GM23338 (cell line): ENCODE measurements around the gene PACSIN3. TPM values are rescaled to one million over a fixed set of nuclear protein-coding genes. Genes with fewer than 3 reads are reported as not detected.

Experiments
- ATAC-seq: fragments of 200-7000 bp; cut with Tn5 transposase; 3 replicates; pipeline ENCODE4 v1.9.1; 2020
- DNase-seq: peaks from one replicate; pipeline ENCODE4 v3.0.0-alpha.2; 2015; ENCODE audit warnings: low spot score
- H2AFZ ChIP-seq: fragments of 200-600 bp; sonication (generic); 2 replicates; pipeline ENCODE4 v1.8.0; 2016; ENCODE audit warnings: antibody characterized with exemption, mild to moderate bottlenecking, moderate library complexity
- H3F3A ChIP-seq: fragments of 200-600 bp; sonication (generic); replicated peaks from 2 replicates; pipeline ENCODE4 v1.8.0; 2017; ENCODE audit warnings: antibody characterized with exemption, mixed run types, low read depth
- H3K27ac ChIP-seq: fragments of 200-600 bp; sonication (generic); 2 replicates; pipeline ENCODE4 v1.6.1; 2016; ENCODE audit warnings: low read depth
- H3K27me3 ChIP-seq: fragments of 200-600 bp; sonication (generic); 2 replicates; pipeline ENCODE4 v1.8.0; 2016; ENCODE audit warnings: mild to moderate bottlenecking, mixed run types, moderate library complexity; ENCODE audit not compliant: insufficient read depth
- H3K36me3 ChIP-seq: fragments of 200-600 bp; sonication (generic); 2 replicates; pipeline ENCODE4 v1.8.0; 2016; ENCODE audit warnings: mild to moderate bottlenecking; ENCODE audit not compliant: insufficient read depth
- H3K4me1 ChIP-seq: fragments of 200-600 bp; sonication (generic); 2 replicates; pipeline ENCODE4 v1.8.0; 2016; ENCODE audit warnings: mild to moderate bottlenecking, moderate library complexity; ENCODE audit not compliant: insufficient read depth
- H3K4me2 ChIP-seq: fragments of 200-600 bp; sonication (generic); 2 replicates; pipeline ENCODE4 v1.7.1; 2017; ENCODE audit warnings: mixed run types
- H3K4me3 ChIP-seq: fragments of 200-600 bp; sonication (generic); 2 replicates; pipeline ENCODE4 v1.6.1; 2016; ENCODE audit warnings: mixed run types
- H3K79me2 ChIP-seq: fragments of 200-600 bp; sonication (generic); replicated peaks from 2 replicates; pipeline ENCODE4 v1.8.0; 2017; ENCODE audit warnings: mild to moderate bottlenecking; ENCODE audit not compliant: insufficient read depth
- H3K9me2 ChIP-seq: fragments of 200-600 bp; sonication (generic); 2 replicates; pipeline ENCODE4 v1.8.0; 2017; ENCODE audit not compliant: insufficient read depth
- H4K20me1 ChIP-seq: fragments of 200-600 bp; sonication (generic); replicated peaks from 2 replicates; pipeline ENCODE4 v1.8.0; 2017; ENCODE audit warnings: mild to moderate bottlenecking; ENCODE audit not compliant: insufficient read depth
- H3K27ac Mint-ChIP-seq: 2 replicates; pipeline ENCODE4 v1.8.0; 2020; ENCODE audit warnings: inconsistent platforms, mild to moderate bottlenecking, moderate library complexity, mixed read lengths
- H3K27me3 Mint-ChIP-seq: 3 replicates; pipeline ENCODE4 v1.8.0; 2022; ENCODE audit warnings: low read depth, mild to moderate bottlenecking, moderate library complexity, mixed read lengths, inconsistent platforms; ENCODE audit not compliant: insufficient read depth, poor library complexity
- H3K36me3 Mint-ChIP-seq: 3 replicates; pipeline ENCODE4 v1.8.0; 2021; ENCODE audit warnings: low read depth, mild to moderate bottlenecking, inconsistent platforms, moderate library complexity, mixed read lengths
- H3K4me1 Mint-ChIP-seq: 3 replicates; pipeline ENCODE4 v1.8.0; 2020; ENCODE audit warnings: mild to moderate bottlenecking, inconsistent platforms, mixed read lengths
- H3K4me3 Mint-ChIP-seq: 3 replicates; pipeline ENCODE4 v1.8.0; 2021; ENCODE audit warnings: moderate library complexity, mild to moderate bottlenecking, inconsistent platforms, mixed read lengths
- H3K9me3 Mint-ChIP-seq: 3 replicates; pipeline ENCODE4 v1.8.0; 2020; ENCODE audit warnings: moderate library complexity, mild to moderate bottlenecking, inconsistent platforms, mixed read lengths
- CREB1 ChIP-seq: fragments of 250-450 bp; sonication (Bioruptor Pico); IDR thresholded peaks from 2 replicates; pipeline ENCODE4 v1.5.0; 2020; ENCODE audit warnings: low read depth, mild to moderate bottlenecking, moderate library complexity
- EZH2 ChIP-seq: fragments of 200-600 bp; sonication (generic); IDR thresholded peaks from one replicate; pipeline ENCODE4 v1.8.0; 2017; ENCODE audit warnings: antibody characterized with exemption, mild to moderate bottlenecking, low read depth; ENCODE audit not compliant: unreplicated experiment
- EZH2phosphoT487 ChIP-seq: fragments of 200-600 bp; sonication (generic); IDR thresholded peaks from one replicate; pipeline ENCODE4 v1.8.1; 2018; ENCODE audit warnings: antibody characterized with exemption; ENCODE audit not compliant: unreplicated experiment
- JUNB ChIP-seq: IDR thresholded peaks from one replicate; pipeline ENCODE4 v1.6.1; 2016; ENCODE audit warnings: antibody characterized with exemption; ENCODE audit not compliant: unreplicated experiment
- NANOG ChIP-seq: IDR thresholded peaks from 2 replicates; pipeline ENCODE4 v1.6.1; 2016; ENCODE audit warnings: antibody characterized with exemption, borderline replicate concordance
- POLR2AphosphoS5 ChIP-seq: IDR thresholded peaks from 2 replicates; pipeline ENCODE4 v1.6.1; 2016; ENCODE audit warnings: antibody characterized with exemption, low read depth
- STAT1 ChIP-seq: IDR thresholded peaks from one replicate; pipeline ENCODE4 v1.6.1; 2016; ENCODE audit warnings: antibody characterized with exemption; ENCODE audit not compliant: unreplicated experiment
- ZNF114 ChIP-seq: fragments of 250-450 bp; sonication (Bioruptor Pico); IDR thresholded peaks from 2 replicates; pipeline ENCODE4 v1.5.0; 2020; ENCODE audit warnings: mild to moderate bottlenecking, moderate library complexity
- ZNF331 ChIP-seq: fragments of 250-450 bp; sonication (Bioruptor Pico); IDR thresholded peaks from 2 replicates; pipeline ENCODE4 v1.5.0; 2020; ENCODE audit warnings: low read depth, mild to moderate bottlenecking, moderate library complexity
- polyA plus RNA-seq: library from polyadenylated mRNA; unstranded; fragments of >200 nt; fragmentation: Nextera tagmentation; extraction: Ambion mirVana; gene quantifications from 2 replicates; pipeline ENCODE4 v1.2.1, GENCODE V29; 2016
- total RNA-seq: library from RNA; depleted of rRNA; stranded (reverse); fragments of >200 nt; shearing (Covaris generic); gene quantifications from 2 replicates; pipeline ENCODE4 v1.2.3, GENCODE V29; 2014
- TF ChIP-seq, protein P1 (sequence below): IDR thresholded peaks from one replicate; pipeline ENCODE4 v1.6.1; 2018; ENCODE audit warnings: antibody characterized with exemption; ENCODE audit not compliant: unreplicated experiment
- TF ChIP-seq, protein P2 (sequence below): IDR thresholded peaks from 2 replicates; pipeline ENCODE4 v1.6.1; 2016; ENCODE audit warnings: antibody characterized with exemption
- TF ChIP-seq, protein P3 (sequence below): fragments of 250-450 bp; sonication (Bioruptor Pico); IDR thresholded peaks from 2 replicates; pipeline ENCODE4 v1.5.0; 2020; ENCODE audit warnings: mild to moderate bottlenecking, moderate library complexity
- TF ChIP-seq, protein P4 (sequence below), 2 experiments: fragments of 200-600 bp in 1 of 2; sonication (generic) in 1 of 2; conservative IDR thresholded peaks; 2 replicates each; pipeline versions ENCODE4 v1.5.1 to v1.6.1; 2016 to 2017; ENCODE audit warnings: antibody characterized with exemption in 2 of 2, low read depth in 2 of 2, mild to moderate bottlenecking in 2 of 2, moderate library complexity in 1 of 2

PACSIN3 gene
- total and polyA plus RNA-seq, 2 experiments from 2014 or later, result 39.6 to 72.1 TPM

DNA sequence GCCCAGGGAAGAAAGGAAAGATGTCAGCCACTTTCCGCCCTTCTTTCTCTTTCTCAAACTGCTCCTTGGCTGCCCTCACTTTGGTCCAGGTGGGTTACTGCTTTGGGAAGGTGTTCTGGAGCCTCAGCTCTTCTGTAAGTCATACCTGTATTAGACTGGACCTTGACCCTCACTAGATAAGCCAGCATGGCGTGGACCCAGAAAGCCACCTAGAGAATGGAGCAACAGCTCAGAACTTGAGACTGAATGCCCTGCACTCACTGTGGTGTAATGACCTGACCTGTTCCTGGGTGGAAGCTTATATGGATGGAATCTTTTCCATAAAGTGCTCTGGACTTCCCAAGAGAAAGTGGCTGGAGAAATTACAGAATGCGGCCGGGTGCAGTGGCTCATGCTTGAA lies 46.8 kb upstream of the PACSIN3 start:
- Histone ChIP-seq H2AFZ (no peak overlapping the region), H3K4me3 (no peak overlapping the region), H3K27ac (peak overlapping the region; percentile 59; the same call in 1 of the 2 replicates), H3K36me3 (peaks cover 12% of the 10 kb centered on the region), H3K27me3 (no peaks in the 10 kb centered on the region), H3K9me2 (no peaks in the 10 kb centered on the region), H4K20me1 (no peaks in the 10 kb centered on the region; the same call in 1 of the 2 replicates), H3K4me1 (no peaks in the 10 kb centered on the region), H3F3A (peaks cover 7% of the 10 kb centered on the region; the same call in 1 of the 2 replicates), H3K79me2 (0 out of 2 replicates have a peak, but pooled peaks cover 1% of the 10 kb centered on the region), H3K4me2 (no peak overlapping the region)
- no peak overlapping the region for H3K4me3 Mint-ChIP-seq
- no peaks in the 10 kb centered on the region for H3K9me3 Mint-ChIP-seq
- no peak overlapping the region for H3K27ac Mint-ChIP-seq
- TF ChIP-seq, protein P1, sequence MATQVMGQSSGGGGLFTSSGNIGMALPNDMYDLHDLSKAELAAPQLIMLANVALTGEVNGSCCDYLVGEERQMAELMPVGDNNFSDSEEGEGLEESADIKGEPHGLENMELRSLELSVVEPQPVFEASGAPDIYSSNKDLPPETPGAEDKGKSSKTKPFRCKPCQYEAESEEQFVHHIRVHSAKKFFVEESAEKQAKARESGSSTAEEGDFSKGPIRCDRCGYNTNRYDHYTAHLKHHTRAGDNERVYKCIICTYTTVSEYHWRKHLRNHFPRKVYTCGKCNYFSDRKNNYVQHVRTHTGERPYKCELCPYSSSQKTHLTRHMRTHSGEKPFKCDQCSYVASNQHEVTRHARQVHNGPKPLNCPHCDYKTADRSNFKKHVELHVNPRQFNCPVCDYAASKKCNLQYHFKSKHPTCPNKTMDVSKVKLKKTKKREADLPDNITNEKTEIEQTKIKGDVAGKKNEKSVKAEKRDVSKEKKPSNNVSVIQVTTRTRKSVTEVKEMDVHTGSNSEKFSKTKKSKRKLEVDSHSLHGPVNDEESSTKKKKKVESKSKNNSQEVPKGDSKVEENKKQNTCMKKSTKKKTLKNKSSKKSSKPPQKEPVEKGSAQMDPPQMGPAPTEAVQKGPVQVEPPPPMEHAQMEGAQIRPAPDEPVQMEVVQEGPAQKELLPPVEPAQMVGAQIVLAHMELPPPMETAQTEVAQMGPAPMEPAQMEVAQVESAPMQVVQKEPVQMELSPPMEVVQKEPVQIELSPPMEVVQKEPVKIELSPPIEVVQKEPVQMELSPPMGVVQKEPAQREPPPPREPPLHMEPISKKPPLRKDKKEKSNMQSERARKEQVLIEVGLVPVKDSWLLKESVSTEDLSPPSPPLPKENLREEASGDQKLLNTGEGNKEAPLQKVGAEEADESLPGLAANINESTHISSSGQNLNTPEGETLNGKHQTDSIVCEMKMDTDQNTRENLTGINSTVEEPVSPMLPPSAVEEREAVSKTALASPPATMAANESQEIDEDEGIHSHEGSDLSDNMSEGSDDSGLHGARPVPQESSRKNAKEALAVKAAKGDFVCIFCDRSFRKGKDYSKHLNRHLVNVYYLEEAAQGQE, result no peak
- no peak for TF ChIP-seq CREB1 (CRISPR knock-in tag)
- TF ChIP-seq ZNF114 (CRISPR knock-in tag), result no peak
- TF ChIP-seq, protein P2, sequence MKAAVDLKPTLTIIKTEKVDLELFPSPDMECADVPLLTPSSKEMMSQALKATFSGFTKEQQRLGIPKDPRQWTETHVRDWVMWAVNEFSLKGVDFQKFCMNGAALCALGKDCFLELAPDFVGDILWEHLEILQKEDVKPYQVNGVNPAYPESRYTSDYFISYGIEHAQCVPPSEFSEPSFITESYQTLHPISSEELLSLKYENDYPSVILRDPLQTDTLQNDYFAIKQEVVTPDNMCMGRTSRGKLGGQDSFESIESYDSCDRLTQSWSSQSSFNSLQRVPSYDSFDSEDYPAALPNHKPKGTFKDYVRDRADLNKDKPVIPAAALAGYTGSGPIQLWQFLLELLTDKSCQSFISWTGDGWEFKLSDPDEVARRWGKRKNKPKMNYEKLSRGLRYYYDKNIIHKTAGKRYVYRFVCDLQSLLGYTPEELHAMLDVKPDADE, result no peak
- TF ChIP-seq POLR2AphosphoS5, result no peak
- no peak for TF ChIP-seq EZH2
- TF ChIP-seq, protein P3, sequence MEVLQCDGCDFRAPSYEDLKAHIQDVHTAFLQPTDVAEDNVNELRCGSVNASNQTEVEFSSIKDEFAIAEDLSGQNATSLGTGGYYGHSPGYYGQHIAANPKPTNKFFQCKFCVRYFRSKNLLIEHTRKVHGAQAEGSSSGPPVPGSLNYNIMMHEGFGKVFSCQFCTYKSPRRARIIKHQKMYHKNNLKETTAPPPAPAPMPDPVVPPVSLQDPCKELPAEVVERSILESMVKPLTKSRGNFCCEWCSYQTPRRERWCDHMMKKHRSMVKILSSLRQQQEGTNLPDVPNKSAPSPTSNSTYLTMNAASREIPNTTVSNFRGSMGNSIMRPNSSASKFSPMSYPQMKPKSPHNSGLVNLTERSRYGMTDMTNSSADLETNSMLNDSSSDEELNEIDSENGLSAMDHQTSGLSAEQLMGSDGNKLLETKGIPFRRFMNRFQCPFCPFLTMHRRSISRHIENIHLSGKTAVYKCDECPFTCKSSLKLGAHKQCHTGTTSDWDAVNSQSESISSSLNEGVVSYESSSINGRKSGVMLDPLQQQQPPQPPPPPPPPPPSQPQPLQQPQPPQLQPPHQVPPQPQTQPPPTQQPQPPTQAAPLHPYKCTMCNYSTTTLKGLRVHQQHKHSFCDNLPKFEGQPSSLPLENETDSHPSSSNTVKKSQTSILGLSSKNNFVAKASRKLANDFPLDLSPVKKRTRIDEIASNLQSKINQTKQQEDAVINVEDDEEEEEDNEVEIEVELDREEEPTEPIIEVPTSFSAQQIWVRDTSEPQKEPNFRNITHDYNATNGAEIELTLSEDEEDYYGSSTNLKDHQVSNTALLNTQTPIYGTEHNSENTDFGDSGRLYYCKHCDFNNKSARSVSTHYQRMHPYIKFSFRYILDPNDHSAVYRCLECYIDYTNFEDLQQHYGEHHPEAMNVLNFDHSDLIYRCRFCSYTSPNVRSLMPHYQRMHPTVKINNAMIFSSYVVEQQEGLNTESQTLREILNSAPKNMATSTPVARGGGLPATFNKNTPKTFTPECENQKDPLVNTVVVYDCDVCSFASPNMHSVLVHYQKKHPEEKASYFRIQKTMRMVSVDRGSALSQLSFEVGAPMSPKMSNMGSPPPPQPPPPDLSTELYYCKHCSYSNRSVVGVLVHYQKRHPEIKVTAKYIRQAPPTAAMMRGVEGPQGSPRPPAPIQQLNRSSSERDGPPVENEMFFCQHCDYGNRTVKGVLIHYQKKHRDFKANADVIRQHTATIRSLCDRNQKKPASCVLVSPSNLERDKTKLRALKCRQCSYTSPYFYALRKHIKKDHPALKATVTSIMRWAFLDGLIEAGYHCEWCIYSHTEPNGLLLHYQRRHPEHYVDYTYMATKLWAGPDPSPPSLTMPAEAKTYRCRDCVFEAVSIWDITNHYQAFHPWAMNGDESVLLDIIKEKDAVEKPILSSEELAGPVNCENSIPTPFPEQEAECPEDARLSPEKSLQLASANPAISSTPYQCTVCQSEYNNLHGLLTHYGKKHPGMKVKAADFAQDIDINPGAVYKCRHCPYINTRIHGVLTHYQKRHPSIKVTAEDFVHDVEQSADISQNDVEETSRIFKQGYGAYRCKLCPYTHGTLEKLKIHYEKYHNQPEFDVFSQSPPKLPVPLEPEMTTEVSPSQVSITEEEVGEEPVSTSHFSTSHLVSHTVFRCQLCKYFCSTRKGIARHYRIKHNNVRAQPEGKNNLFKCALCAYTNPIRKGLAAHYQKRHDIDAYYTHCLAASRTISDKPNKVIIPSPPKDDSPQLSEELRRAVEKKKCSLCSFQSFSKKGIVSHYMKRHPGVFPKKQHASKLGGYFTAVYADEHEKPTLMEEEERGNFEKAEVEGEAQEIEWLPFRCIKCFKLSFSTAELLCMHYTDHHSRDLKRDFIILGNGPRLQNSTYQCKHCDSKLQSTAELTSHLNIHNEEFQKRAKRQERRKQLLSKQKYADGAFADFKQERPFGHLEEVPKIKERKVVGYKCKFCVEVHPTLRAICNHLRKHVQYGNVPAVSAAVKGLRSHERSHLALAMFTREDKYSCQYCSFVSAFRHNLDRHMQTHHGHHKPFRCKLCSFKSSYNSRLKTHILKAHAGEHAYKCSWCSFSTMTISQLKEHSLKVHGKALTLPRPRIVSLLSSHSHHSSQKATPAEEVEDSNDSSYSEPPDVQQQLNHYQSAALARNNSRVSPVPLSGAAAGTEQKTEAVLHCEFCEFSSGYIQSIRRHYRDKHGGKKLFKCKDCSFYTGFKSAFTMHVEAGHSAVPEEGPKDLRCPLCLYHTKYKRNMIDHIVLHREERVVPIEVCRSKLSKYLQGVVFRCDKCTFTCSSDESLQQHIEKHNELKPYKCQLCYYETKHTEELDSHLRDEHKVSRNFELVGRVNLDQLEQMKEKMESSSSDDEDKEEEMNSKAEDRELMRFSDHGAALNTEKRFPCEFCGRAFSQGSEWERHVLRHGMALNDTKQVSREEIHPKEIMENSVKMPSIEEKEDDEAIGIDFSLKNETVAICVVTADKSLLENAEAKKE (CRISPR knock-in tag), result no peak
- TF ChIP-seq STAT1, result no peak
- TF ChIP-seq, protein P4, sequence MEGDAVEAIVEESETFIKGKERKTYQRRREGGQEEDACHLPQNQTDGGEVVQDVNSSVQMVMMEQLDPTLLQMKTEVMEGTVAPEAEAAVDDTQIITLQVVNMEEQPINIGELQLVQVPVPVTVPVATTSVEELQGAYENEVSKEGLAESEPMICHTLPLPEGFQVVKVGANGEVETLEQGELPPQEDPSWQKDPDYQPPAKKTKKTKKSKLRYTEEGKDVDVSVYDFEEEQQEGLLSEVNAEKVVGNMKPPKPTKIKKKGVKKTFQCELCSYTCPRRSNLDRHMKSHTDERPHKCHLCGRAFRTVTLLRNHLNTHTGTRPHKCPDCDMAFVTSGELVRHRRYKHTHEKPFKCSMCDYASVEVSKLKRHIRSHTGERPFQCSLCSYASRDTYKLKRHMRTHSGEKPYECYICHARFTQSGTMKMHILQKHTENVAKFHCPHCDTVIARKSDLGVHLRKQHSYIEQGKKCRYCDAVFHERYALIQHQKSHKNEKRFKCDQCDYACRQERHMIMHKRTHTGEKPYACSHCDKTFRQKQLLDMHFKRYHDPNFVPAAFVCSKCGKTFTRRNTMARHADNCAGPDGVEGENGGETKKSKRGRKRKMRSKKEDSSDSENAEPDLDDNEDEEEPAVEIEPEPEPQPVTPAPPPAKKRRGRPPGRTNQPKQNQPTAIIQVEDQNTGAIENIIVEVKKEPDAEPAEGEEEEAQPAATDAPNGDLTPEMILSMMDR (conservative IDR thresholded peaks at IDR 0.05; ENCODE audit: low read depth in 2 of 2), result no peak
- TF ChIP-seq NANOG, result no peak
- TF ChIP-seq ZNF331 (CRISPR knock-in tag), result no peak
- no peak for TF ChIP-seq JUNB
- no peak for TF ChIP-seq EZH2phosphoT487
- ATAC-seq, result no peak
- peaks cover 38% of the 10 kb centered on the region for H3K36me3 Mint-ChIP-seq
- peaks cover 12% of the 10 kb centered on the region; the same call in 2 of the 3 replicates for H3K4me1 Mint-ChIP-seq
- DNase-seq, result no peak
- H3K27me3 Mint-ChIP-seq, result peaks cover 7% of the 10 kb centered on the region
